Measurements from ENCODE around the gene CCRL2.
"Not testable (repeated sequence)": the region's sequence is repeated elsewhere in the genome, so short reads cannot be mapped to it uniquely, and the experiment has no call there.

CCRL2 gene

DNA sequence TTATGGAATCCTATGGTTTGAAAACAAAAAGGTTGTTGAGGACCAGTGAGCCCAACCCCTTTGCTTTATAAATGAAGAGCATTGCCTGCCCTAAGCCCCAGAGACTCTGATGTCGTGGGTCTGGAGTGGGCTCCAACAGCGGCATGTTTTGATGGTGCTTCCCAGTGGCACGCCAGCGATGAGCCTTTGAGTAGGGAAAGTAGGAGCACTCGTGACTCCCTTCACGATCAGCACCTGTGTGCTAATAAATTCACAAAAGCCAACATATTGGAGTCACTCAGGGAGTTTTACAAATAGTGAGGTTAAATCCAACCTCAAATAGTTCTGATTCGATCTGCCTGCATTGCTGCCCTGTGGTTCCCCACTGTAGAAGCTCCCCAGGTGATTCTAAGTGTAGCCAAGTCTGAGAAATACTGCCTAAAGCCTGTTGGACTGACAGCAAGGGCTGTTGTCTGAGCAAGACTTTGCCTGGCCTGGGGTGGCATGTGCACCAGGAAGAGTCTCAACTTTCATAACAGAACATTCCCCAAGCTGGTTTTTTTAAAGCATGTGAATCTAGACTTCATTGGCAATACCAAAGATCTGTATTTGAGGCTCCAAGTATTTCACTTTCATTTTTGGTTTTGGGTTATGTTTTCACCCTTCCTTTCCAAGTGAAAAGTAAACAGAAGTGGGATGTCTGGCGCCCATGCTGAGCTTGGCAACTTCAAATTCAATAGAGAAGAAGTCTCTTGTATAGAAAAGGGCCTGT, 26.4 kb upstream of the CCRL2 start:
- DNase-seq: no peak

DNA sequence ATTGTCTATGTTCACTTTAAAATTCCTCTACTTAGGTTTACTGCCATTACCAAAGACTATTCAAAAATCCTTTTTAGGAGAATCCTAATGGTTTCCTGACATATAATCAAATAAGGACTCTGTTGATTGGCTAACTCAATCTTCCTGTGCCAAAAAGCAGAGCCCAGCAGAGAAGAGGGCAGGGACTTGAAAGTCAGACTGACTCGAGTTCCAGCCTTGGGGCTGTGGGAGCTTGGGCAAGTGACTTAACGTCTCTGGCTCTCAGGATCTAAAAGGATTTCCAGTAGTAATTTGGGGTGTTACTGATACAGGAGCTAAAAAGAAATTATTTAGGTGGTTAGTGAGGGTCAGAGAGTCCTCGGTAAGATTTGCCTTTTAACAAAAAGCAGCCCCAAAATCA, 25.4 kb upstream of the CCRL2 start:
- no peak for DNase-seq

DNA sequence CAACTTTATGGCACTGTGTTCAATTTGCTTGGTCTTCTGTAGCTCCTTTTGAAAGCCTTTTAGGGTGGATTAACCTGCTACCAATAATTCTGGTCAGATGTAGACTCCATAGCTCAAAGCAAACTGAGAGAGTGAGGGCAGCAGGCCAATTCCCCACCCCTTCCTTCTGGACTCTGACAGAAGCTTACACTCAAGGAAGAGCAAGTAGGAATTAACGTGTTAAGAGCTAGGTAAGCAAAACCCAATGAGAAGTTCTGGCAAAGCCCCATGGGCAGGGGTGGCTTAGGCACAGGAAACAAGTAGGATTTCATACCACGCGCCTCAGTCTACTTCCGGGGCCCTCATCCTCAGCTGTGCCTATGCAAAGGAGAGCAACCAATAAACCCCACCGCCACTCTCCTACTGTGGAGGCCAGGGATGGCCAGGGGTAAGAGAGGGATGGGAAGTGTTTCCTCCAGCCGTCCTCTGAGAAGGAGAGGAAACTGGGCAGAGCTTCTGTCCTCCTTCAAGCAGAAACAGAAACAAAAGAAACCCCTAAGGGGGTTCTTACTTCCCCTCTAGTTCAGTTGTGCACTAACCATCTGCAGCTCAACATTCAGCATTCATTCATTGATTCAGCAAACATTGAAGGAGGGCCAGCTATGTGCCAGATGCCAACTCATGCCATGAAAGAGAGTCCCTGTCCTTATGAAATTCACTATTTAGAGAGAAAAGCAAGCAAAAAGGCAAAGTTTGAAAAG, 23.7 kb upstream of the CCRL2 start:
- no peak for DNase-seq

DNA sequence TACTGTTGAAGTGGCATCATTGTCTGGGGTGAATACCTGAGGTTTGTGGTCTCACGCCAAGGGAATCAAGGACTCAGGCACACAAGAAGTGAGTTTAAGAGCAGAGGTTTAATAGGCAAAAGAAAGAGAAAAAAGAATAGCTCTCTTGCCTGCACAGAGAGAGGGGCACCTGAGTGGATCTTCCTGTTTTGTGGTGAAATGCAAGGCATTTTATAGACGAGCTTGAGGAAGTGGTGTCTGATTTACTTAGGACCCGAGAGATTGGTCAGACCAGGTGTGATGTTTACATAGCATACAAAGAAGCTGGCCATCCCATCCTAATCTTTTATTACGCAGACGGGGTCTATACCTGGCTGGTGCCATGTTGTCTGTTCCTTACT, 23.1 kb upstream of the CCRL2 start:
- no peak for DNase-seq

DNA sequence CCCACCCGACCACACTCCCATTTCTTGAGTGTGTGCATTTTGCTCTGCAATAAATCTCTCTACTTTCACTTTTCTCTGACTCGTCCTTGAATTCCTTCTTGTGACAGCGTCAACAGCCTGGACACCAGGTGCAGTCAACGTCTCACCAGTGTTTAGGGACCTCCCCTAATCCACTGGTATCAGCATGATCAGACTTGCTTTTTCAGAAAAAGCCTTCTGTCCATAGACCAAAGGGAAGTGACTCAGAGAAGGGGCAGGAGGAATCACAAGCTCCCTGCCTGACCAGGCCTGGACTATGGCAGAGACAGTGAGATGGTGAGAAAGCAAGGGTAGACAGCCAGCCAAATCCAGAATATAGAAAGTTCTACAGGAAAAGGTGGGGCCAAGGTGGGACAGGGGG, 20.9 kb upstream of the CCRL2 start:
- no peak for DNase-seq

DNA sequence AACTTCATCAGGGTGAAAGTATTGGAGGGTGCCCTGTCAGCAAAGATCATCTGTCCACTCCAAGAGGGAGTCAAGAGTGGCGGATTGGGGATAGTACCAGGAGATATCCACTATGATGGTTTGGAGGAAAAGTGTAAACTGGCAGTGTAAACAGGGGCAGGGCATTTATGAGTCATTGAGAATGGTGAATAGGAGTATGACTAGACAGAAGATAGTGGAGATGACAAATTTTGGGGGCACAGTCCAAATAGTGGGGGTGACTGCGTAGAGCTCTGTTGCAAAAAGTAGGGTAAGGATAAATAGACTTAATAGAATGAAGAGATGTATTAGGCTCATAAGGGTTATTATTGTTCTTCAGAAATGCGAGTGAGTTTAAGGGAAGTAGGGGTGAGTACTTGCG, 18.2 kb upstream of the CCRL2 start:
- DNase-seq: not testable (repeated sequence)

DNA sequence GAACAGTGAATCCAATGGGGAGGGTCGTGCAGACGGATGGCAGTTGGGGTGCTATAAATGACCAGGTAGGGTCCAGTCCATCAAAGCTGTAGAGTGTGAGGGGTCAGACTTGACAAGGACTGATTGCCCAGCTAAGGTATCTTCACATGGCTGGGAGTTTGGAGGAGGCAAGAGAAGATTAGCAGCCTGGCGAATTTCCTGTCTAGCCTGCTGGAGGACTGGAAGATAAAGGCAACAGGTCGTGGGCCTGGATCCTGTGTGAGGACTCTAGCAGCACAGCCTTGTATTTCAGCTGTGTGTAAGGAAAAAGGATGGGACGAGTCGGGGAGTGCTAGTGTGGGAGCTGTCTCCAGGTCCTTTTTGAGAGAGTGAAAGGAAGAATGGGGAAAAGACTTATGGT, 17.8 kb upstream of the CCRL2 start:
- no peak for DNase-seq

DNA sequence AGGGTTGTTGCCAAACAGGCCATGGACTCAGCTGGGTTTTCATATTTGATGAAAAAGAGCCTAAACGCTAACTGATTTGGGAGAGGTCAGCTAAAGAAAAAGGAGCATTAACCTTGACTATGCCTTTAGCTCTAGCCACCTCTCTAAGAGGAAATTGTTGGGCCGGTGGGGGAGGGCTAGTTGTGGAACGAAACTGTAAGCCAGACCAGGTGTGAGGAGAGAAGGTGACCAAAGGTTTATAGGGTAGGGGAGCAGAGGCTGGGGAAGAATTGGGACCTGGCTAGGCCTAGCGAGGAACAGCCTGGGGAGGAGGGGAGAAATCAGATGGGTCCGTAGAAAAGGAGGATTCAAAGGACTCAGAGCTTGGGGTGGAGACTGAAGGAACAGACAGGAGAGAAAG, 15.5 kb upstream of the CCRL2 start:
- DNase-seq: not testable (repeated sequence)

DNA sequence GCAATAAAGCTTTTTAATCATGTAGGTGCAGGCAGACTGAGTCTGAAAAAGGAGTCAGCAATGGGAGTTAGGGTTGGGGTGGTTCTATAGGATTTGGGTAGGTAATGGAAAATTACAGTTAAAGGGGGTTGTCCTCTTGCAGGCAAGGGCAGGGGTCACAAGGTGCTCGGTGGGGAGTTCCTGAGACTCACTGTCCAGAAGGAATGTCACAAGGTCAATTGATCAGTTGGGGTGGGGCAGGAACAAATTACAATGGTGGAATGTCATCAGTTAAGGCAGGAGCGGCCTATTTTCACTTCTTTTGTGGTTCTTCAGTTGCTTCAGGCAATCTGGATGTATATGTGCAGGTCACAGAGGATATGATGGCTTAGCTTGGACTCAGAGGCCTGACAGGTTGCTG, 14.0 kb upstream of the CCRL2 start:
- DNase-seq: no peak

DNA sequence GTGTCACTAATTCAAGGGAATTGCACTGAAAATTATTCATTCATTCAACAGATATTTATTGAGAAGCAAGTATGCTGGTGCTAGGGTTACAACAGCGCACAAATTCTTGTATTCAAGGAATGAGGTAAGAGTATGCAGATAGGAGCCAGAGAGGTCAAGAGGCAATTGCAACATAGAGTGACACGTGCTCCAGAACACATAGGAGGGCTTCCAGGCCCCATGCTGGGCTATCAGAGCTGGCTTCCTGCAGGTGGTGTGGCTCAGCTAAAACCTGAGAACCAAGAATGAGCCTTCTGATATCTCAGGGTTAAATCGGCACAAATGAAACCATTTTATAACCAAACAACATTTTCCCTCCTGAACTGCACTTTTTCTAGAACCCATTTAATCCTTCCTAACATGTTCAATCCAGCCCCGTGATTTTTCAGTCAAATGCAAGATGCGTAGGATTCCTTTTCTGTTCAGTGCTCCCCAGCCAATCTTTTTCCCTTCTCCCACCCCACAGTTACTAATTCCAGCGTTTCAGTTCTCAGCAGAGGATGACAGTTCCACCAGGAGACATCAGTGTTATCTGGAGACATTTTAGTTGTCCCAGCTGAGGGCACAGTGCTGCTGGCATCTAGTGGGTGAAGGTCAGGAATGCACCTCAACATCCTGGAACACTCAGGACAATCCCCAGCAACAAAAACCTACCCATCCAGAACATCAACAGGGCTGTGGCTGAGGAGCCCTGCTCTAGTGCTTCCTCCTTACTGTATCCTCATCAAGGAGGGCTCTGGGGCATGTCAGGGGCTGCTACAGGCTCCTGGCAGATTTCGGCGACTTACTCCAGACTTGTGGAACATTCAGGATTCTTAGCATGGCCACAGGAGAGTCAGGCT, 13.3 kb upstream of the CCRL2 start:
- no peak for DNase-seq

DNA sequence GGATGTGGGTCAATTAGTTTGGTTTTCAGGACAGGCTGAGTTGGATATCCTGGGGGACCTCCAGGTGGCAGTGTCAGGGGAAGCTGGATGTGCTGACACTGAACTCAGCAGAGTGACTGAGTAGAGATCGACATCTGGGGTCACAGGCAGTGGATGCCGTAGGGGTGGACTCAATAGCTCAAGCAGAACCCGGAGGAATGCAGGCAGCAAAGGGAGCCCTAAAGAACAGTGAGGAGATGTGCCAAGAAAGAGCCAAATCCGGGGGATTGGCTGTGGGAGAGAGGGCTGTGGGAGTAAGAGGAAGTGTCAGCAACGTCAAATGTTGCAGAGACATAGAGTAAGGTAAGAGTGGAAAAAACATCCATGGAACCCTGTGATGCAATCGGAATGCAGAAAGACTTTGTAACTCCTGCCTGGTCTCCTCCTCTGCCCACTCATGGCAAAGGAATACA, 11.8 kb upstream of the CCRL2 start:
- DNase-seq: no peak

DNA sequence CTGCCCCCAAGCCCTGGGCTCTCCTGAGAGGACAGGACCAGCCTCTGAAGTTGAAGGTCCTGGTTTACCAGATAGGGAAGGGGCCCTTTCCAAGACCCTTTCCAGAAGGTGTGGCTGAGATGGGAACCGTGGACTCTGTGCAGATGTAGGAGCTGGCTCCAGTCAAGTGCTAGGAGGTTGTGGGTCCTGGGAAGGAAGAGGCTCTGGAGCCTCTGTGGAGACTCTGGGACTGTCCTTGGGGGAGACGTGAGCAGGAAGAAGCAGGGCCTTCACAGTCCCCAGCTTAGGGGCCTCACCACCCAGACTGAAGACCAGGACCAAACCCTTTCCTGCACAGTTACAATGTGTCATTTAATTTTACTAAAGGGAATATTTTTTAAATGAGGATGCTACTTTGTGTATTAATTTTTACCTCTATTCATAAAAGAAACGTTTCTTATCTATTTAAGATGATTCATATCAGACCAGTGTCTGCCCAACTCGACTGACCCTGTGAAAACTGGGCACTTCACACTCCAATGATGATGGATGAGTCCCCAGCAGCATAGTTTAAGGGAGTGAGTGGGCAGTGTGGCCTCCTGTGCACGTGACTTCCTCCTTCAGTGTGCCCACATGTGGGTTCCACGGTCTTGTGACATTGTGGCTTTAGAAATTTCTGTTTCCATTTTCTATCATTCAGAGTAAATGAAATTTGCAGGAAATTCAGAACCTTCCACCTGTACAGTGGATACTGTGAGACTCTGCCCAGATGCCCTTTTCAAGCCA, 11.1 kb upstream of the CCRL2 start:
- DNase-seq: no peak

DNA sequence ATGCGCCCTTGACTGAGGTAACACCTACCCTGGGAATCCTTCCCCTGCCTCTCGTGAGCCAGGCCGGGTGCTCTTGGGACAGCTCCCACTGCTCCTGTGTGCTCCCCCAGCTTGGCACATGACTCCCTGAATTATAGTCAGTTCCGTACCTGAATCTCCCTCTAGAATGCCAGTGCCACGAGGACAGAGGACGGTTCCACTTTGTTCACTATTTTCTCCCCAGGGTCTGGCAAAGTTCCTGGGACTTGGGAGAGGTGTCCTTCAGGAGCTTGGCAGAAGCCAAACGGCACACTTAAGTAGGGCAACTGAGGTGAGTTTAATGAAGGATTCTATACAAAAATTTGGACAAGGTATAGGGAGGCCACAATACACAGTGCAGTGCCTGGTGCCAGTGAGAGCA, 9.9 kb upstream of the CCRL2 start:
- DNase-seq: no peak

DNA sequence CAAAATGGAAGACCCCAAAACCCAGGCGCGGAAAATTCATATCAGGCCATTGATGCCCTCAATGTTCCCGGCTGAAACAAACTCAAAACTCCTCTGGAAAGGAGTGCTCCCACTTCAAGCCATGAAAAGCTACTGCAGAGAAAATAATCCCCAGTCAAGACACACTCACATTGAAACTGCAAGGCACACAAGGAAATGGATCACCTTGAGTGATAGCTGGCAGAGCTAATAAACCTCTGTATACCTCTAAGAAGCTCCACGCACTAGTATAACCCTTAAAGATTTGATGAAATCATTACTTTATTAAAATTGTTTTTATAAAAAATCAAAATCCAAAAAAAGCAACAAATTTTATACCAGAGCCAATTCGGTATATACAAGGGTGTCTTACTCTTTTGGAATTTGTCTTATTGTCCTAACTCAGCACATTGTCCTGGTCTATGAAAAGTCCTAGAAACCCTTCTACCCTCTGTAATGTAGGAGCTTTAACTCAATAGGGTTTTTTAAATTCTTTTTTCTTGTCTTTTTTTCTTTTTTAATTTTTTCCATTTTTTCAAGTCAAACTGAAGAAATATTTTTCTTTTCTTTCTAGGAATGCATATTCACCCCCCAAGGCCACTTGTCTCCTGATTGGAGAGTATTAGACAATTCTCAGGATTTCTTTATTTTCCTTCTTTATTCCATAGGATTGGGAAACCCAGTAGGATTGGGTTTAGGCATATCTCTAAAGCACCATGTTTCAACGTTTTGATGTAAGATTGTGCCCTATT, 8.7 kb upstream of the CCRL2 start:
- DNase-seq: no peak

DNA sequence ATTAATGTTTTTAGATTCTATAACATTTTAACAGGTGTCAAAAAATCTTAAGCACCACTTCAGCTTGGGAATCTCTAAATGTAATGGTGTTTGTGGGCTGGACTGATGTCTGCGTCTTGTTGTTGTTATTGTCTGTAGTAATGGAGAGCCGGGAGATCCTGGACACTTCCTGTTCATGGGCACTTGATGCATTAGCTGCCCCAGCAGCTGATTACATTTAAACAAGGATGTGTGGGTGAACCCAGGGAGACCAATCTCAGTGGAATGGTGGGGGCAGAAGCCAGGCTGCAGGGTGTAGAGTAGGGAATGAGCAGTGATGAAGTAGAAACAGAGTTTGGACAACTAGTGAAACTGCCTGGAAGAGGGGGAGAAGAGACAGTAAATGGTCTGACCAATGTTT, 8.0 kb upstream of the CCRL2 start:
- DNase-seq: no peak

DNA sequence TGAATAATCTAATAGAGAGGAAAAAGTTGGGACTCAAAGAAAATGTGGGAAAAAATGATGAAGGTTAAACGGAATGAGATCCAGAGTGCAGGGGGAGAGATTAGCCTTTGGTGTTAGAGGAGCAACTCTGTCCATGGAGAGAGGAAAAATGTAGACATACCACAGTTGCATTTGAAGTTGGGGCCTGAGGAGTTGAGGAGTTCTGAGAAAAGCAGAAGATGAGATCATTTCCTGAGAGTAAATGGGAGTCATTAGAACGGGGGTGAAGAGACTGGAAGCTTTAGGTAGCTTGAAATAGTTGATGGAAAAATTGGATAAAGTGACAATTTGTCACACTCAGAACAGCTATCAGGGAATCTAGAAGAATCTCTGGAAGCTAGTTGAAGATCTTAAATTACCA, 7.5 kb upstream of the CCRL2 start:
- DNase-seq: no peak

DNA sequence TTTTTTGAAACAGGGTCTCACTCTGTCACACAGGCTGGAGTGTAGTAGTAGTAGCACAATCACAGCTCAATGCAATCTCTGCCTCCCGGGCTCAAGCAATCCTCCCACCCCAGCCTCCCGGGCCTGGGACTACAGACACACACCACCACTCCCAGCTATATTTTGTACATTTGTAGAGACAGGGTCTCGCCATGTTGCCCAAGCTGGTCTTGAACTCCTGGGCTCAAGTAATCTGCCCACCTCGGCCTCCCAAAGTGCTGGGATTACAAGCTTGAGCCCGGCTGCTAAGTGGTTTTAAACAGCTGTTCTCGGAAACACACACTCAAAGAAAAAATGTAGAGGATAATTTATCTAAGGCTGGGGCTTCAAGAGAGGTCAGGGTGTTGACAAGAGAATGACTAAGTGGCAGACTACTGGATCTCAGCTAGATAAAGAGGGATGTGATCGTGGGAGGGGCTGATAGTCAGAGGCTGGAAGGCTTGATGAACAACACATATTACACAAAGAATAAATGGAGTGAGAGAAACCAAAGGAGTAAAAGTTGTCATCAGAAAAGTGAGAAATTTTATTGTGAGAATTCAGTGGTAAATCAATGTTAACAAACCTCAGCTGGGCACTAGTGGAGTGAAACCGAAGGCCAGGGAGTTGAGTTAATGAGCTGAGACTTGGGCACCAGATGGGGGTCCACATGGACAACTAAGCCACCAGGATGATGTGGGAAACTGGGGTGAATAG, 6.9 kb upstream of the CCRL2 start:
- no peak for DNase-seq

DNA sequence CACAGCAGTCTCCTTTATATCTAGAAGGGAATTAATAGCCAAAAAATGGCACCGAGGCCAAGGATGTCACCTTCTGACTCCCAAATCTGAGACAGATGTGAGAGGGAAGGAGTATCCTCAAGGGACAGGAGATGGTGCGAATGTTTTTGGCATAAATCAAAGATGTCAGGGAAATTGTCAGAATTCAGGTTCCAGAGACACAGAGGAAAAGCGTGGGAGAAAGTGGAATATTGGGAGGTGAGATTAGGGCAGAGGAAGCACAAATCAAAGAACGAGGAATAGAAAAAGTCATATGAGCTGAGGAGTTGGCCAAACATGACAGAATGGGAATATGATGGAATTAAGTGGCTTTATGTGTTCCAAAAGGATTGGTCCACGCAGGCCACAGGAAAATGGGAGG, 6.2 kb upstream of the CCRL2 start:
- no peak for DNase-seq

DNA sequence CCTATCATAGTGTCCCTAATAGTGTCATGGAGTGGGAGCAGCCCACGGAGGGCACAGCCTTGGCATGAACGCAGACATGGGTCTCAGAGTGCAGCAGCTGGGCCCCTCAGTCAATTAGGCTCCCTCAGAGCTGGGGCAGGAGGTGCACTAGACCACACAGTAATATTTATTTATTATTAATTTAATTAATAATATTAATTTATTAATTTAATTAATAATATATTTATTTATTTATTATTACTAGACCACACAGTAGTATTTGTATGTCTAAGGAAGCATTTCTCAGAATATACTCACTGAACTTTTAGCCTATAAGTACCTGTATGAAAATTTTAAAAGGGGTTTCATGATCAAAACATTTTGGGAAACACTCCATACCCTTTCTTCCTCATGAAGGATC, 5.5 kb upstream of the CCRL2 start:
- DNase-seq: no peak

DNA sequence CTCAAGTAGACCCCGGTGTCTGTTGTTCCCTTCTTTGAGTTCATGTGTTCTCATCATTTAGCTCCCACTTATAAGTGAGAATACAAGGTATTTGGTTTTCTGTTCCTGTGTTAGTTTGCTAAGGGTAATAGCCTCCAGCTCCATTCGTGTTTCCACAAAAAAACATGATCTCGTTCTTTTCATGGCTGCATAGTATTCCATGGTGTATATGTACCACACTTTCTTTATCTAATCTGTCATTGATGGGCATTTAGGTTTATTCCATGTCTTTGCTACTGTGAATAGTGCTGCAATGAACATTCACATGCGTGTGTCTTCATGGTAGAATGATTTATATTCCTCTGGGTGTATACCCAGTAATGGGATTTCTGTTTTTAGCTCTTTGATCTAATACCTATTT, 4.2 kb upstream of the CCRL2 start:
- not testable (repeated sequence) for DNase-seq

DNA sequence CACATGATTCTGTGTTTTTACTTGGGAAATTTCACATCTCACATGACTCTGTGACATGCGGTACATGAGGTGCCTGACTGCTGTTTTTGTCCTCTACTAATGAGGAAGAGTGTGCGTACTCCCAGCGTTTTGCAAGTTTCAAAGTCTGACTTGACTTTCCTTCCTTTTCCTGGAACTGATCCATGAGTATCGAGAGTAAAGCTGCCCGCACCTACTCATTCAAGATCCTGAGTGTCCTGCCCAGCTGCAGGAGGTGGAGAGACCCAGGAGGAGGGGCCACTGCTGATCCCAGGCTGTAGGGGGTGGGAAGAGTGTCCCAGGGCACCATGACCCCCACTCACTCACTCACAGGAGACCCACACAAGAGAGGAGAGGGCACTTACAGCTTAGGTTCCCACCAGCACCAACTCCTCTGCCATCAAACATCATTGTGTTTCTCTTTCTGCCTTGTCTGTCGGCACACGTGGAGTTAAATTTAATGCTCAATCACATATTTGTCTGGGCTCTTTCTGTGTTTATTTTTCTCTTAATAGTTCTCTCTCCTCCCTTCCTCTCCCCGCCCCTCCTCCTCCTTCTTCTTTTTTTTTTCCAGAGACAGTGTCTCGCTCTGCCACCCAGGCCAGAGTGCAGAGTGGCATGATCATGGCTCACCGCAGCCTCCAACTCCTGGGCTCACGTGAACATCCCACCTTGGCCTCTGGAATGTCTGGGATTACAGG, 1.6 kb upstream of the CCRL2 start:
- DNase-seq: no peak
